Fibroblast of lung (primary cell): Measurements from ENCODE around the gene OLFML1. TPM values are rescaled to one million over a fixed set of nuclear protein-coding genes. Genes with fewer than 3 reads are reported as not detected.

Experiments used
- DNase-seq, 2 donors: peaks; one replicate each; pipeline versions ENCODE4 v3.0.0 to v3.0.0-alpha.2; 2010; ENCODE audit warnings: low read depth in 2 of 2
- H2AFZ ChIP-seq: 2 replicates; pipeline ENCODE4 v1.5.1; 2012; ENCODE audit warnings: low read length, control low read depth, inconsistent platforms
- H3K27ac ChIP-seq: 2 replicates; pipeline ENCODE4 v1.5.1; 2011; ENCODE audit warnings: low read length, control low read depth; ENCODE audit not compliant: insufficient read depth
- H3K27me3 ChIP-seq: 2 replicates; pipeline ENCODE4 v1.5.1; 2011; ENCODE audit warnings: mild to moderate bottlenecking, low read length; ENCODE audit not compliant: control insufficient read depth, insufficient read depth
- H3K36me3 ChIP-seq: 2 replicates; pipeline ENCODE4 v1.5.1; 2011; ENCODE audit warnings: low read length; ENCODE audit not compliant: control insufficient read depth, insufficient read depth
- H3K4me1 ChIP-seq: 2 replicates; pipeline ENCODE4 v1.5.1; 2011; ENCODE audit warnings: low read length; ENCODE audit not compliant: control insufficient read depth, insufficient read depth; ENCODE audit errors: extremely low read depth
- H3K4me2 ChIP-seq: 2 replicates; pipeline ENCODE4 v1.5.1; 2011; ENCODE audit warnings: low read length, control low read depth; ENCODE audit not compliant: insufficient read depth; ENCODE audit errors: extremely low read depth
- H3K4me3 ChIP-seq, 4 experiments: fragments of 200-600 bp in 1 of 4; sonication (generic) in 1 of 4; replicated peaks in 1 of 4; 2 replicates each; pipeline ENCODE4 v1.5.1; 2011 to 2016; ENCODE audit warnings: low read length in 4 of 4, low read depth in 3 of 4, mild to moderate bottlenecking in 3 of 4, control low read depth in 2 of 4, inconsistent platforms in 1 of 4, mixed read lengths in 1 of 4; ENCODE audit not compliant: insufficient read depth in 1 of 4; ENCODE audit errors: control extremely low read depth in 1 of 4
- H3K79me2 ChIP-seq: 2 replicates; pipeline ENCODE4 v1.5.1; 2012; ENCODE audit warnings: mild to moderate bottlenecking, low read length, inconsistent platforms; ENCODE audit not compliant: control insufficient read depth, insufficient read depth
- H3K9ac ChIP-seq: 2 replicates; pipeline ENCODE4 v1.5.1; 2011; ENCODE audit warnings: mild to moderate bottlenecking, low read length, control low read depth; ENCODE audit not compliant: insufficient read depth
- H3K9me3 ChIP-seq: 2 replicates; pipeline ENCODE4 v1.5.1; 2012; ENCODE audit warnings: low read depth, low read length; ENCODE audit not compliant: control insufficient read depth, insufficient read depth
- H4K20me1 ChIP-seq: 2 replicates; pipeline ENCODE4 v1.5.1; 2011; ENCODE audit warnings: low read length; ENCODE audit not compliant: control insufficient read depth, insufficient read depth; ENCODE audit errors: extremely low read depth
- CTCF ChIP-seq, 2 donors: IDR thresholded peaks in 1 of 2; conservative IDR thresholded peaks in 1 of 2; 1 replicate in 1 of 2; 2 replicates in 1 of 2; pipeline ENCODE4 v1.5.1; 2011 to 2012; ENCODE audit warnings: low read length in 2 of 2, control low read depth in 1 of 2, inconsistent platforms in 1 of 2, low read depth in 1 of 2, mild to moderate bottlenecking in 1 of 2
- EZH2 ChIP-seq: IDR thresholded peaks from 2 replicates; pipeline ENCODE4 v1.5.1; 2012; ENCODE audit warnings: low read length, control low read depth, mild to moderate bottlenecking; ENCODE audit errors: missing control alignments
- polyA plus RNA-seq, 2 donors: library from polyadenylated mRNA; depleted of rRNA in 1 of 2; stranded (reverse) in 1 of 2; unstranded in 1 of 2; fragments of >200 nt; gene quantifications; 2 replicates each; pipeline ENCODE4 v1.2.1, GENCODE V29; 2011 to 2012; ENCODE audit warnings: missing spikeins in 1 of 2
- total RNA-seq: library from RNA; depleted of rRNA; stranded (reverse); fragments of >200 nt; gene quantifications from 2 replicates; pipeline ENCODE4 v1.2.1, GENCODE V29; 2014

The OLFML1 gene
- total and polyA plus RNA-seq, 2 donors (not counting 1 experiment from before 2014, with no cell fraction given) = 22.8 to 183 TPM

DNA sequence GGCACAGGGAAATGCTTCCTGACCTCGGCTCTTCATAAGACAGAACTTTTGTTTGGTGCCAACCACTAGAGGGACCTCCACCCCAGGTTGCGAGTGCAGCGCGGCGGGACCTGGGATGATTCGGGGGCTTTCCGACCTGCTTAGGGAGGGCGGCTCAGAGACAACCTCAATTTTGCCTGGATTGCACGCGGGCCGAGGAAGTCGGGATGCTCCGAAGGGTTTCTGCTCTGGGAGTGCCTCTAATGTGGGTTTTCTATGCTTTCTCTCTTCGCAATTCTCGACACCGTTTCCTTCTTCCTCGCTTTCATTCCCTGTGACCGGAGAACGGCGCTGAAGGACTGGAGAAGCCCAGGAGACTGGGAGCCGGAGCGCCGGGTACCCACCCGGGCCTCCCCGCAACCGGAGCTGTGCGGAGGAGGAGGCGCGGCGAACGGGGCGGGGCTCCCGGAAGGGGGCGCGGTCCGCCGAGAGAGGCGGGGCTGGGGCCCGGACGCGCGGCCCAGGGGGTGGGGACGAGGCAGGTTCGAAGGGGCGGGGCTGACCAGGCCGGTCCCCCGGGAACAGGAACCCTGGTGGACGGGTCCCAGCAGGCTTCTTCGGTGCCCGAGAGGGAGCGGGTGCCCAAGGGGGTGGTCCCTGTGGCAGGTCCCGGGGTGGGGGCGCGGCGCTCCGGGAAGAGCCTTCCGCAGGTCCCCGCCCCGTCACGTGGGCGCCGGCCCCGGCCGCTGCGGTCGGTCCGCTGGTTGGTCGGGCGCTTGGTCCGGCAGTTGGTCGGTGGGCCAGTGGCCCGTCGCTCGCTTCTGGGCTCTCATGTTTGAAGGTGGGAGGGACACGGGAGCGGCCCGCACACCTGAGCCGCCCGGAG lies 28.2 kb downstream of the OLFML1 start, which contains the start of gene PPFIBP2:
TSS of gene PPFIBP2 (plus strand) at position 766 of the 865 bp plus-strand sequence. CDS start 35,477 bp downstream, outside the sequence.
- TF ChIP-seq EZH2 = no peak
- TF ChIP-seq CTCF (conservative IDR thresholded peaks at IDR 0.05 in 1 of 2, IDR thresholded peaks at IDR 0.05 in 1 of 2; ENCODE audit: low read depth in 1 of 2, low read length in 2 of 2) = peak; percentile 72 to 76
- no peaks in the 10 kb centered on the region for H3K36me3 ChIP-seq
- H3K27me3 ChIP-seq = peaks cover 4% of the 10 kb centered on the region
- no peaks in the 10 kb centered on the region for H3K9me3 ChIP-seq
- H4K20me1 ChIP-seq = no peaks in the 10 kb centered on the region
- H3K4me2 ChIP-seq = peak within 1 kb of the TSS; percentile 89
- H3K27ac ChIP-seq = peak within 1 kb of the TSS; percentile 44
- peak within 1 kb of the TSS; percentile 61 to 85 (median 75) for H3K4me3 ChIP-seq
- H3K4me1 ChIP-seq = peaks cover 2% of the 10 kb centered on the region
- peak within 1 kb of the TSS; percentile 59 for H3K9ac ChIP-seq
- H3K79me2 ChIP-seq = no peaks in the 10 kb centered on the region
- peak; percentile 45 to 61 for DNase-seq
- H2AFZ ChIP-seq = peak within 1 kb of the TSS; percentile 86

- Histone ChIP-seq H3K79me2 (no peaks in the 10 kb centered on the region), H3K4me1 (peaks cover 2% of the 10 kb centered on the region), H4K20me1 (no peaks in the 10 kb centered on the region), H3K9me3 (no peaks in the 10 kb centered on the region), H3K9ac (peak overlapping the region; percentile 59), H3K4me3 (peak overlapping the region; percentile 56 to 84 (median 64)), H3K27me3 (peaks cover 4% of the 10 kb centered on the region), H2AFZ (peak overlapping the region; percentile 68), H3K36me3 (no peaks in the 10 kb centered on the region), H3K27ac (no peak overlapping the region), H3K4me2 (peak overlapping the region; percentile 67)
- DNase-seq = no peak
- TF ChIP-seq EZH2 = peak; percentile 57
- no peak for TF ChIP-seq CTCF (conservative IDR thresholded peaks at IDR 0.05 in 1 of 2, IDR thresholded peaks at IDR 0.05 in 1 of 2; ENCODE audit: low read depth in 1 of 2, low read length in 2 of 2)
Observed at GRCh38 chr11:7514099-7514591, 28.8 kb downstream of the OLFML1 start.

DNA sequence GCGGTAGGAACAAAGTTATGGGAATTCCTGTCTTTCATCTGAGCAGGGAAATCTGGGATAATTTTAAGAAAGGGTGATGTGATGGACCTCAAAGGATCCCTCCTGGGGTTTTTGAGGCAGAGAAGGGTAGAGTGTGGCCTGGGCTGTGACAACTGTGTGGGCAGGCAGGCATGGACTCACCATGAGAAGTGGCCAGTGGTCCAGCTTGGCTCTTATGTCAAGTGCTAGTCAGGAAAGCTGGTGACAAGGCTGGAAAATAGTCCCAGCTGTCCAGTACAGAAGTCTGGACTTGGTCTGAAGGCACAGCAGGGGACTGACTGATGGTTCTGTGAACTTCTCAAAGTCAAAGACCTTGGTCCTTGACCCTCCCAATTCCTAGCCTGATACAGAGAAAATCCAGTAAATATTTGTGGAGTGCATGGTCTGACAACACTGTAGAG lies 30.2 kb downstream of the OLFML1 start:
- H3K9me3 ChIP-seq = no peaks in the 10 kb centered on the region
- H3K27ac ChIP-seq = no peak overlapping the region
- DNase-seq = no peak
- H3K9ac ChIP-seq = no peak overlapping the region
- no peaks in the 10 kb centered on the region for H3K36me3 ChIP-seq
- no peaks in the 10 kb centered on the region for H3K79me2 ChIP-seq
- H3K27me3 ChIP-seq = peaks cover 4% of the 10 kb centered on the region
- H4K20me1 ChIP-seq = no peaks in the 10 kb centered on the region
- TF ChIP-seq EZH2 (no peak), CTCF (conservative IDR thresholded peaks at IDR 0.05 in 1 of 2, IDR thresholded peaks at IDR 0.05 in 1 of 2; ENCODE audit: low read depth in 1 of 2, low read length in 2 of 2) (no peak)
- H2AFZ ChIP-seq = no peak overlapping the region
- no peak overlapping the region for H3K4me2 ChIP-seq
- H3K4me1 ChIP-seq = peaks cover 2% of the 10 kb centered on the region
- no peak overlapping the region for H3K4me3 ChIP-seq
